HepG2 (cell line): ENCODE results near the gene CD79A. TPM values are rescaled to one million over a fixed set of nuclear protein-coding genes. Genes with fewer than 3 reads are reported as not detected.

ENCODE experiments used
- CBX1 ChIP-seq: IDR thresholded peaks from one replicate; pipeline ENCODE4 v1.6.1; 2016; ENCODE audit warnings: antibody characterized with exemption, low read depth
- FOXK1 ChIP-seq: sonication (generic); formaldehyde crosslinking; IDR thresholded peaks from 2 replicates; pipeline ENCODE4 v1.4.0; 2020; ENCODE audit warnings: low read depth, missing genetic modification reagents, borderline replicate concordance
- JDP2 ChIP-seq: sonication (generic); formaldehyde crosslinking; IDR thresholded peaks from 2 replicates; pipeline ENCODE4 v1.8.1; 2022; ENCODE audit warnings: missing genetic modification reagents, borderline replicate concordance
- JUNB ChIP-seq: sonication (generic); formaldehyde crosslinking; IDR thresholded peaks from 2 replicates; pipeline ENCODE4 v1.8.0; 2022; ENCODE audit warnings: missing genetic modification reagents, mild to moderate bottlenecking, borderline replicate concordance
- NFATC3 ChIP-seq: sonication (generic); formaldehyde crosslinking; IDR thresholded peaks from 2 replicates; pipeline ENCODE4 v1.5.1; 2020; ENCODE audit warnings: mild to moderate bottlenecking, missing genetic modification reagents
- NFKBIZ ChIP-seq: IDR thresholded peaks from 2 replicates; pipeline ENCODE4 v1.6.1; 2018; ENCODE audit warnings: missing genetic modification reagents, missing compliant biosample characterization
- PHF5A ChIP-seq: IDR thresholded peaks from one replicate; pipeline ENCODE4 v1.6.1; 2018; ENCODE audit warnings: low read depth, missing genetic modification reagents; ENCODE audit not compliant: unreplicated experiment
- POLR2G ChIP-seq: fragments of 200-400 bp; formaldehyde crosslinking; IDR thresholded peaks from 2 replicates; pipeline ENCODE4 v1.6.1; 2018; ENCODE audit warnings: mild to moderate bottlenecking, low read depth, low read length, moderate library complexity
- SALL2 ChIP-seq: sonication (generic); formaldehyde crosslinking; IDR thresholded peaks from 2 replicates; pipeline ENCODE4 v1.8.1; 2023; ENCODE audit warnings: mild to moderate bottlenecking, missing genetic modification reagents, inconsistent platforms
- TMF1 ChIP-seq: sonication (generic); formaldehyde crosslinking; IDR thresholded peaks from 2 replicates; pipeline ENCODE4 v1.8.1; 2022; ENCODE audit warnings: low read depth, missing genetic modification reagents
- U2AF1 ChIP-seq: fragments of 200-400 bp; formaldehyde crosslinking; optimal IDR thresholded peaks from 2 replicates; pipeline ENCODE3; 2017; ENCODE audit warnings: mild to moderate bottlenecking, low read depth, low read length
- ZBTB1 ChIP-seq: sonication (generic); formaldehyde crosslinking; IDR thresholded peaks from 2 replicates; pipeline ENCODE4 v1.4.0; 2020; ENCODE audit warnings: missing genetic modification reagents, borderline replicate concordance
- ZFP82 ChIP-seq: sonication (generic); formaldehyde crosslinking; IDR thresholded peaks from 2 replicates; pipeline ENCODE4 v1.5.1; 2020; ENCODE audit warnings: mild to moderate bottlenecking, missing genetic modification reagents, borderline replicate concordance
- ZNF180 ChIP-seq: sonication (generic); formaldehyde crosslinking; IDR thresholded peaks from 2 replicates; pipeline ENCODE4 v1.4.0; 2020; ENCODE audit warnings: low read depth, missing genetic modification reagents, borderline replicate concordance
- polyA plus RNA-seq, 8 experiments: library from polyadenylated mRNA; depleted of rRNA in 3 of 8; stranded (reverse) in 7 of 8; unstranded in 1 of 8; fragments of >200 nt; fragmentation: Illumina TruSeq in 4 of 8; extraction: Trizol in 4 of 8; gene quantifications; 2 replicates each; pipeline versions ENCODE4 v1.2.1 to v1.2.3, GENCODE V29; 2011 to 2016; ENCODE audit warnings: low read depth in 4 of 8, missing spikeins in 1 of 8, mixed read lengths in 1 of 8; ENCODE audit not compliant: insufficient read depth in 1 of 8
- total RNA-seq, 5 experiments: library from RNA; depleted of rRNA; stranded (reverse); fragments of >200 nt; fragmentation: Illumina TruSeq; extraction: Trizol; gene quantifications; 2 replicates each; pipeline ENCODE4 v1.2.3, GENCODE V29; 2016; ENCODE audit warnings: low read depth in 1 of 5
- TF ChIP-seq, protein P1 (sequence below): sonication (generic); formaldehyde crosslinking; IDR thresholded peaks from 2 replicates; pipeline ENCODE4 v1.4.0; 2020; ENCODE audit warnings: missing genetic modification reagents, borderline replicate concordance
- TF ChIP-seq, protein P2 (sequence below): sonication (generic); formaldehyde crosslinking; IDR thresholded peaks from 2 replicates; pipeline ENCODE4 v1.5.0; 2020; ENCODE audit warnings: missing genetic modification reagents, mild to moderate bottlenecking, borderline replicate concordance
- TF ChIP-seq, protein P3 (sequence below): sonication (generic); formaldehyde crosslinking; IDR thresholded peaks from 2 replicates; pipeline ENCODE4 v1.4.0; 2020; ENCODE audit warnings: missing genetic modification reagents
- TF ChIP-seq, protein P4 (sequence below): sonication (generic); formaldehyde crosslinking; IDR thresholded peaks from 2 replicates; pipeline ENCODE4 v1.4.0; 2020; ENCODE audit warnings: missing genetic modification reagents
- TF ChIP-seq, protein P5 (sequence below): sonication (generic); formaldehyde crosslinking; IDR thresholded peaks from 2 replicates; pipeline ENCODE4 v1.5.1; 2020; ENCODE audit warnings: mild to moderate bottlenecking, missing genetic modification reagents, borderline replicate concordance

Gene CD79A
- total and polyA plus RNA-seq, 2 of the 13 experiments (the other 11 are each of a cell fraction or from before 2014, with no cell fraction given): 0.24 to 0.33 TPM

DNA sequence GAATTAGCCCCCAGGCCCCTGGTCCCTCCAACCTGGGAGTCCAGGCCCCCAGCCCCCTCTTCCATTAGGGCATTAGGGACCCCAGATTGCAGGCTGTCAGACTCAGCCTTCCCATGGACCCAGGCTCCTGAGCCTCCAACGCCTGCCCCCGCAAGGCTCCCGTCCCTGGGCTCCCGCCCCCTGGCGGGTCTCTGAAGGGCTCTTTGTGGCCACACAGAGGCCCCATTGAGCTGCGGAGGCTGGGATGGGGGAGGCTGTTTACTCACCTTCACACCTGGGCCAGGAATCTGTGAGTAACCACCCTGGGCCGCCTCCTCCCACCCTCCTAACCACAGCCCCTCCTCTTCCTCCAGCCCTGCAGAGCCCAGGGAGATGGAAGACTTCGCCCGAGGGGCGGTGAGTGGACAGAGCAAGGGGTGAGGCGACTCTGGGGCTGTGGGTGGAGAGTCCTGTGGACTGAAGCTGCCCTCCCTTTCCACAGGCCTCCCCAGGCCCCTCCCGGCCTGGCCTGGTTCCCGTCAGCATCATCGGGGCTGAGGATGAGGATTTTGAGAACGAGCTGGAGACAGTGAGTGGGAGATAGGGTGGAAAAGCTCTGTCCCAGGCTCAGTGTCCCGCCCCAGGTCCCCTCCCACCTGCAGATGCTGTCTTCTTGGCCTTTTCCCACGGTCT, 10.8 kb downstream of the CD79A start (continued):
- TF ChIP-seq, protein P1, sequence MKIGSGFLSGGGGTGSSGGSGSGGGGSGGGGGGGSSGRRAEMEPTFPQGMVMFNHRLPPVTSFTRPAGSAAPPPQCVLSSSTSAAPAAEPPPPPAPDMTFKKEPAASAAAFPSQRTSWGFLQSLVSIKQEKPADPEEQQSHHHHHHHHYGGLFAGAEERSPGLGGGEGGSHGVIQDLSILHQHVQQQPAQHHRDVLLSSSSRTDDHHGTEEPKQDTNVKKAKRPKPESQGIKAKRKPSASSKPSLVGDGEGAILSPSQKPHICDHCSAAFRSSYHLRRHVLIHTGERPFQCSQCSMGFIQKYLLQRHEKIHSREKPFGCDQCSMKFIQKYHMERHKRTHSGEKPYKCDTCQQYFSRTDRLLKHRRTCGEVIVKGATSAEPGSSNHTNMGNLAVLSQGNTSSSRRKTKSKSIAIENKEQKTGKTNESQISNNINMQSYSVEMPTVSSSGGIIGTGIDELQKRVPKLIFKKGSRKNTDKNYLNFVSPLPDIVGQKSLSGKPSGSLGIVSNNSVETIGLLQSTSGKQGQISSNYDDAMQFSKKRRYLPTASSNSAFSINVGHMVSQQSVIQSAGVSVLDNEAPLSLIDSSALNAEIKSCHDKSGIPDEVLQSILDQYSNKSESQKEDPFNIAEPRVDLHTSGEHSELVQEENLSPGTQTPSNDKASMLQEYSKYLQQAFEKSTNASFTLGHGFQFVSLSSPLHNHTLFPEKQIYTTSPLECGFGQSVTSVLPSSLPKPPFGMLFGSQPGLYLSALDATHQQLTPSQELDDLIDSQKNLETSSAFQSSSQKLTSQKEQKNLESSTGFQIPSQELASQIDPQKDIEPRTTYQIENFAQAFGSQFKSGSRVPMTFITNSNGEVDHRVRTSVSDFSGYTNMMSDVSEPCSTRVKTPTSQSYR: peak; percentile 92
- no peak for TF ChIP-seq PHF5A (CRISPR knock-in tag)
- TF ChIP-seq NFATC3 (CRISPR knock-in tag): no peak
- peak; percentile 74; the same call in 1 of the 2 replicates for TF ChIP-seq FOXK1 (CRISPR knock-in tag)
- TF ChIP-seq, protein P2, sequence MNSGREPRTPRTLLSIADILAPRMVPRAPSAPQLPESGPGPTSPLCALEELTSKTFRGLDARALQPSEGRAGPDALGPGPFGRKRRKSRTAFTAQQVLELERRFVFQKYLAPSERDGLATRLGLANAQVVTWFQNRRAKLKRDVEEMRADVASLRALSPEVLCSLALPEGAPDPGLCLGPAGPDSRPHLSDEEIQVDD (CRISPR knock-in tag): no peak
- no peak for TF ChIP-seq CBX1
- TF ChIP-seq, protein P3, sequence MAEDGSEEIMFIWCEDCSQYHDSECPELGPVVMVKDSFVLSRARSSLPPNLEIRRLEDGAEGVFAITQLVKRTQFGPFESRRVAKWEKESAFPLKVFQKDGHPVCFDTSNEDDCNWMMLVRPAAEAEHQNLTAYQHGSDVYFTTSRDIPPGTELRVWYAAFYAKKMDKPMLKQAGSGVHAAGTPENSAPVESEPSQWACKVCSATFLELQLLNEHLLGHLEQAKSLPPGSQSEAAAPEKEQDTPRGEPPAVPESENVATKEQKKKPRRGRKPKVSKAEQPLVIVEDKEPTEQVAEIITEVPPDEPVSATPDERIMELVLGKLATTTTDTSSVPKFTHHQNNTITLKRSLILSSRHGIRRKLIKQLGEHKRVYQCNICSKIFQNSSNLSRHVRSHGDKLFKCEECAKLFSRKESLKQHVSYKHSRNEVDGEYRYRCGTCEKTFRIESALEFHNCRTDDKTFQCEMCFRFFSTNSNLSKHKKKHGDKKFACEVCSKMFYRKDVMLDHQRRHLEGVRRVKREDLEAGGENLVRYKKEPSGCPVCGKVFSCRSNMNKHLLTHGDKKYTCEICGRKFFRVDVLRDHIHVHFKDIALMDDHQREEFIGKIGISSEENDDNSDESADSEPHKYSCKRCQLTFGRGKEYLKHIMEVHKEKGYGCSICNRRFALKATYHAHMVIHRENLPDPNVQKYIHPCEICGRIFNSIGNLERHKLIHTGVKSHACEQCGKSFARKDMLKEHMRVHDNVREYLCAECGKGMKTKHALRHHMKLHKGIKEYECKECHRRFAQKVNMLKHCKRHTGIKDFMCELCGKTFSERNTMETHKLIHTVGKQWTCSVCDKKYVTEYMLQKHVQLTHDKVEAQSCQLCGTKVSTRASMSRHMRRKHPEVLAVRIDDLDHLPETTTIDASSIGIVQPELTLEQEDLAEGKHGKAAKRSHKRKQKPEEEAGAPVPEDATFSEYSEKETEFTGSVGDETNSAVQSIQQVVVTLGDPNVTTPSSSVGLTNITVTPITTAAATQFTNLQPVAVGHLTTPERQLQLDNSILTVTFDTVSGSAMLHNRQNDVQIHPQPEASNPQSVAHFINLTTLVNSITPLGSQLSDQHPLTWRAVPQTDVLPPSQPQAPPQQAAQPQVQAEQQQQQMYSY (CRISPR knock-in tag): no peak
- no peak for TF ChIP-seq ZNF180 (CRISPR knock-in tag)
- peak; percentile 73; the same call in 1 of the 2 replicates for TF ChIP-seq JUNB (CRISPR knock-in tag)
- TF ChIP-seq TMF1 (CRISPR knock-in tag): no peak
- peak; percentile 56; the same call in 1 of the 2 replicates for TF ChIP-seq POLR2G
- TF ChIP-seq, protein P4, sequence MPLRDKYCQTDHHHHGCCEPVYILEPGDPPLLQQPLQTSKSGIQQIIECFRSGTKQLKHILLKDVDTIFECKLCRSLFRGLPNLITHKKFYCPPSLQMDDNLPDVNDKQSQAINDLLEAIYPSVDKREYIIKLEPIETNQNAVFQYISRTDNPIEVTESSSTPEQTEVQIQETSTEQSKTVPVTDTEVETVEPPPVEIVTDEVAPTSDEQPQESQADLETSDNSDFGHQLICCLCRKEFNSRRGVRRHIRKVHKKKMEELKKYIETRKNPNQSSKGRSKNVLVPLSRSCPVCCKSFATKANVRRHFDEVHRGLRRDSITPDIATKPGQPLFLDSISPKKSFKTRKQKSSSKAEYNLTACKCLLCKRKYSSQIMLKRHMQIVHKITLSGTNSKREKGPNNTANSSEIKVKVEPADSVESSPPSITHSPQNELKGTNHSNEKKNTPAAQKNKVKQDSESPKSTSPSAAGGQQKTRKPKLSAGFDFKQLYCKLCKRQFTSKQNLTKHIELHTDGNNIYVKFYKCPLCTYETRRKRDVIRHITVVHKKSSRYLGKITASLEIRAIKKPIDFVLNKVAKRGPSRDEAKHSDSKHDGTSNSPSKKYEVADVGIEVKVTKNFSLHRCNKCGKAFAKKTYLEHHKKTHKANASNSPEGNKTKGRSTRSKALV (CRISPR knock-in tag): no peak
- peak; percentile 26; the same call in 1 of the 2 replicates for TF ChIP-seq NFKBIZ
- peak; percentile 58; the same call in 1 of the 2 replicates for TF ChIP-seq SALL2
- no peak for TF ChIP-seq ZBTB1
- TF ChIP-seq ZFP82 (CRISPR knock-in tag): no peak
- TF ChIP-seq, protein P5, sequence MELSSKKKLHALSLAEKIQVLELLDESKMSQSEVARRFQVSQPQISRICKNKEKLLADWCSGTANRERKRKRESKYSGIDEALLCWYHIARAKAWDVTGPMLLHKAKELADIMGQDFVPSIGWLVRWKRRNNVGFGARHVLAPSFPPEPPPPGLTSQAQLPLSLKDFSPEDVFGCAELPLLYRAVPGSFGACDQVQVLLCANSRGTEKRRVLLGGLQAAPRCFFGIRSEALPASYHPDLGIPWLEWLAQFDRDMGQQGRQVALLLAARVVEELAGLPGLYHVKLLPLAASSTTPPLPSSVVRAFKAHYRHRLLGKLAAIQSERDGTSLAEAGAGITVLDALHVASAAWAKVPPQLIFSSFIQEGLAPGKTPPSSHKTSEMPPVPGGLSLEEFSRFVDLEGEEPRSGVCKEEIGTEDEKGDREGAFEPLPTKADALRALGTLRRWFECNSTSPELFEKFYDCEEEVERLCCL: no peak
- no peak for TF ChIP-seq JDP2 (CRISPR knock-in tag)
- no peak for TF ChIP-seq U2AF1
